Caco-2 (cell line): ENCODE measurements around the gene TBX21. TPM values are rescaled to one million over a fixed set of nuclear protein-coding genes. Genes with fewer than 3 reads are reported as not detected.

Experiments
- BruUV-seq: library from RNA; stranded (reverse); fragments of 400-500 nt; replicated peaks from 2 replicates; lab custom pipeline; 2021; lab: Mats Ljungman, UMichigan
- CTCF ChIA-PET: fragments of 300-600 bp; sonication (Branson Sonifier 250); formaldehyde crosslinking; loops from one replicate; lab custom pipeline; 2022; ENCODE audit warnings: antibody characterized with exemption; lab: Charles Lee
- POLR2A ChIA-PET: fragments of 300-600 bp; sonication (Branson Sonifier 250); formaldehyde crosslinking; loops from one replicate; lab custom pipeline; 2022; ENCODE audit warnings: antibody characterized with exemption; lab: Charles Lee
- DNase-seq, 2 experiments: peaks; one replicate each; pipeline versions ENCODE4 v3.0.0 to v3.0.0-alpha.2; 2020 to 2022
- H3K27me3 ChIP-seq: replicated peaks from 2 replicates; pipeline ENCODE4 v1.6.0; 2011; ENCODE audit warnings: low read length; ENCODE audit not compliant: control insufficient read depth, insufficient read depth
- H3K36me3 ChIP-seq: 2 replicates; pipeline ENCODE4 v1.5.1; 2011; ENCODE audit warnings: low read length; ENCODE audit not compliant: control insufficient read depth, insufficient read depth
- H3K4me1 ChIP-seq: fragments of 250-450 bp; sonication (Bioruptor Pico); 2 replicates; pipeline ENCODE4 v1.5.1; 2020; ENCODE audit warnings: mild to moderate bottlenecking
- H3K4me3 ChIP-seq: 2 replicates; pipeline ENCODE4 v1.5.1; 2011; ENCODE audit warnings: low read depth, mild to moderate bottlenecking, control low read depth, low read length
- H3K9me3 ChIP-seq: fragments of 250-450 bp; sonication (Bioruptor Pico); 2 replicates; pipeline ENCODE4 v1.5.1; 2020; ENCODE audit warnings: mild to moderate bottlenecking, moderate library complexity
- H3K27ac Mint-ChIP-seq: one replicate; pipeline ENCODE4 v1.8.0; 2022; ENCODE audit warnings: mixed read lengths; ENCODE audit not compliant: unreplicated experiment
- H3K27me3 Mint-ChIP-seq: one replicate; pipeline ENCODE4 v1.8.0; 2022; ENCODE audit warnings: mixed read lengths; ENCODE audit not compliant: insufficient read depth, unreplicated experiment
- H3K36me3 Mint-ChIP-seq: one replicate; pipeline ENCODE4 v1.8.0; 2022; ENCODE audit warnings: mild to moderate bottlenecking, mixed read lengths; ENCODE audit not compliant: insufficient read depth, unreplicated experiment
- H3K4me1 Mint-ChIP-seq: one replicate; pipeline ENCODE4 v1.8.0; 2022; ENCODE audit warnings: low read depth, mixed read lengths; ENCODE audit not compliant: unreplicated experiment
- H3K4me3 Mint-ChIP-seq: one replicate; pipeline ENCODE4 v1.8.0; 2022; ENCODE audit warnings: mild to moderate bottlenecking, moderate library complexity, mixed read lengths; ENCODE audit not compliant: unreplicated experiment
- H3K9me3 Mint-ChIP-seq: one replicate; pipeline ENCODE4 v1.8.0; 2022; ENCODE audit warnings: mixed read lengths; ENCODE audit not compliant: unreplicated experiment
- intact Hi-C: fragments of 100-400 bp; cut with micrococcal nuclease; formaldehyde crosslinking; loops from one replicate; pipeline ENCODE4 v1.10.0; 2022; ENCODE audit not compliant: unreplicated experiment
- total RNA-seq: library from RNA; stranded (reverse); gene quantifications from 2 replicates; pipeline ENCODE4 v1.2.3, GENCODE V29; 2022
- TF ChIP-seq, protein P1 (sequence below), 2 experiments: fragments of 200-600 bp in 1 of 2; IDR thresholded peaks; 1 replicate in 1 of 2; 2 replicates in 1 of 2; pipeline versions ENCODE4 v1.5.1 to v1.8.0; 2011 to 2022; ENCODE audit warnings: antibody characterized with exemption in 1 of 2, control low read depth in 1 of 2, inconsistent platforms in 1 of 2, low read depth in 1 of 2, low read length in 1 of 2, mild to moderate bottlenecking in 1 of 2, moderate library complexity in 1 of 2; ENCODE audit not compliant: insufficient read depth in 1 of 2, severe bottlenecking in 1 of 2, unreplicated experiment in 1 of 2

The TBX21 gene
- total RNA-seq, 1 experiment from 2014 or later, result not detected

GRCh38 chr17:47718634-47719405 lies 14.2 kb upstream of the TBX21 start:
- TF ChIP-seq, protein P1, sequence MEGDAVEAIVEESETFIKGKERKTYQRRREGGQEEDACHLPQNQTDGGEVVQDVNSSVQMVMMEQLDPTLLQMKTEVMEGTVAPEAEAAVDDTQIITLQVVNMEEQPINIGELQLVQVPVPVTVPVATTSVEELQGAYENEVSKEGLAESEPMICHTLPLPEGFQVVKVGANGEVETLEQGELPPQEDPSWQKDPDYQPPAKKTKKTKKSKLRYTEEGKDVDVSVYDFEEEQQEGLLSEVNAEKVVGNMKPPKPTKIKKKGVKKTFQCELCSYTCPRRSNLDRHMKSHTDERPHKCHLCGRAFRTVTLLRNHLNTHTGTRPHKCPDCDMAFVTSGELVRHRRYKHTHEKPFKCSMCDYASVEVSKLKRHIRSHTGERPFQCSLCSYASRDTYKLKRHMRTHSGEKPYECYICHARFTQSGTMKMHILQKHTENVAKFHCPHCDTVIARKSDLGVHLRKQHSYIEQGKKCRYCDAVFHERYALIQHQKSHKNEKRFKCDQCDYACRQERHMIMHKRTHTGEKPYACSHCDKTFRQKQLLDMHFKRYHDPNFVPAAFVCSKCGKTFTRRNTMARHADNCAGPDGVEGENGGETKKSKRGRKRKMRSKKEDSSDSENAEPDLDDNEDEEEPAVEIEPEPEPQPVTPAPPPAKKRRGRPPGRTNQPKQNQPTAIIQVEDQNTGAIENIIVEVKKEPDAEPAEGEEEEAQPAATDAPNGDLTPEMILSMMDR (IDR thresholded peaks at IDR 0.05; ENCODE audit: insufficient read depth in 1 of 2, low read depth in 1 of 2, low read length in 1 of 2, severe bottlenecking in 1 of 2, unreplicated experiment in 1 of 2), result no peak
- H3K9me3 ChIP-seq, result no peaks in the 10 kb centered on the region
- no peak overlapping the region for H3K27ac Mint-ChIP-seq
- H3K36me3 ChIP-seq, result no peaks in the 10 kb centered on the region
- ChIA-PET POLR2A (no interaction called here), CTCF (interaction anchor here (0.6 to 1.8 kb wide), 6 partner anchors 11 to 113 kb away, joined by 3 to 9 read pairs (median 6); partner anchors contain the start of genes LRRC46, MRPL10 and TBX21)
- H3K4me1 ChIP-seq, result peaks cover 10% of the 10 kb centered on the region; the same call in 1 of the 2 replicates
- no peak overlapping the region for H3K4me3 ChIP-seq
- H3K27me3 Mint-ChIP-seq, result peaks cover 40% of the 10 kb centered on the region
- no peaks in the 10 kb centered on the region for H3K36me3 Mint-ChIP-seq
- peaks cover 9% of the 10 kb centered on the region for H3K27me3 ChIP-seq
- peaks cover 6% of the 10 kb centered on the region for H3K4me1 Mint-ChIP-seq
- intact Hi-C loops, result no loop called here
- no peaks in the 10 kb centered on the region for H3K9me3 Mint-ChIP-seq
- DNase-seq, result no peak
- no peak overlapping the region for H3K4me3 Mint-ChIP-seq
- BruUV-seq, result no TSS peak

DNA sequence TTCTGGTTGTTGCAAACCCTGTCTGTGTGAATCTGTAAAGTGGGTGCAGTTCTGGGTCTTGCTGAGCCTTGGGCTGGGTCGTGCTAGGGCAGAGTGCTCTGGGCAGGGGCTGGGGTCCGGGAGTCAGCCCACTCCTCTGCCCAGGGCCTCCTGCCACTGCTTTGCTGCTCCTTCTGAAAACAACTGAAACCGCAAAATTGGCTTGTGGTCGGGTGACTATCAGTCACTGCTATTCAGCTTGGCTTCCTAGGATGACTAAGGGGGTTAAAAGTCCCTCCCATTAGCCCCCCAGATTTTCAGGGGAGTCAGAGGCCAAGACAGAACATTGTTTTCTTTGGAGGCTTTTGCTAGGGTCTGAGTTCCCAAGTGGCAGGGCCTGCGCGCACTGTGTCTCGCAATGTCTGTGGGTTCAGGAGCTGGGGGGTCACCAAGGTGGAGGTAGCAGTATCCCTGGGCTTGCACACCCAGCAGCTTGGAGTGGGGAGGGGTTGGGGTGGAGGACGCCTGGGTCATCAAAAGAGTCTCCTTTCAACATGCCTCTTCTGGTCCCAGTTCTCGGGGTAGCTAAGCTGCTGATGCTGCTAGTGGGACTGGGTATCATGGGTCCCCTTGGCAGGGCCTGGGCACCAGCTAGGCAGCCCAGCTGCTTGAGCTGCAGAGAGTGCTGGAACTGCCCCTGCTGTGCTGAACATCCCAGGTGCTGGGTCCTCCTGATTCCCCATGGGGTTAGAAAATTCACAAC lies 13.5 kb upstream of the TBX21 start:
- Mint-ChIP-seq H3K9me3 (no peaks in the 10 kb centered on the region), H3K4me3 (no peak overlapping the region), H3K4me1 (peaks cover 6% of the 10 kb centered on the region), H3K27ac (no peak overlapping the region), H3K27me3 (peaks cover 34% of the 10 kb centered on the region), H3K36me3 (no peaks in the 10 kb centered on the region)
- no TSS peak for BruUV-seq
- TF ChIP-seq, protein P1 (IDR thresholded peaks at IDR 0.05; ENCODE audit: insufficient read depth in 1 of 2, low read depth in 1 of 2, low read length in 1 of 2, severe bottlenecking in 1 of 2, unreplicated experiment in 1 of 2), result no peak
- no peak for DNase-seq
- Histone ChIP-seq H3K4me3 (no peak overlapping the region), H3K9me3 (no peaks in the 10 kb centered on the region), H3K36me3 (no peaks in the 10 kb centered on the region), H3K4me1 (peaks cover 10% of the 10 kb centered on the region; the same call in 1 of the 2 replicates), H3K27me3 (peaks cover 9% of the 10 kb centered on the region)
- intact Hi-C loops, result no loop called here
- ChIA-PET CTCF (interaction anchor here (0.6 to 1.4 kb wide), 3 partner anchors 13 to 227 kb away, joined by 3 to 7 read pairs (median 3); partner anchors contain the start of gene TBX21), POLR2A (no interaction called here)

DNA sequence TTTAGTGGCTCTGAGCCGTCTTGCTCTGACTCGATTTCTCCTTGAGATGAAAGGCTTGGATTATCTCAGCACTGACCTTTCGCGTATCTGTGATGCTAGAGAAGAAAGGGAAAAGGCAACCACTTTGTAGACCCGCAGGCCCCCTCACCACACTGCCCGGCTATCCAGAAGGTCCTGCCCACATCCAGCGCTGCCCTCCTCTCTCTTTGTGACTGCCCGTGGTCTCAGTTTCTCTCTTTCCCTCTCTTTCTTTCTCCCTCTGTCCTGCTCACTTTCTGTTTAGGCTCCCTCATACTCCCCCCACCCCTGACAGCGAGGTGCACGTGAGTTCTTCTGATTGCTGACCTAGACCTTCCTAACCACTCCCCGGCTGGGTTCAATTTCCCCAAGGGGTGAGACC lies 12.8 kb upstream of the TBX21 start:
- H3K27me3 ChIP-seq, result peaks cover 9% of the 10 kb centered on the region
- intact Hi-C loops, result no loop called here

More for the DNA sequence above, 12.8 kb upstream of the TBX21 start:
- no peaks in the 10 kb centered on the region for H3K36me3 ChIP-seq
- H3K27ac Mint-ChIP-seq, result no peak overlapping the region
- no peak overlapping the region for H3K4me3 ChIP-seq
- peaks cover 10% of the 10 kb centered on the region; the same call in 1 of the 2 replicates for H3K4me1 ChIP-seq
- BruUV-seq, result no TSS peak
- DNase-seq, result no peak
- ChIA-PET CTCF (interaction anchor here (0.9 to 1.4 kb wide), 2 partner anchors 13 to 227 kb away, joined by 3 to 7 read pairs; partner anchors contain the start of gene TBX21), POLR2A (no interaction called here)
- H3K27me3 Mint-ChIP-seq, result peaks cover 35% of the 10 kb centered on the region
- no peaks in the 10 kb centered on the region for H3K9me3 ChIP-seq
- TF ChIP-seq, protein P1 (IDR thresholded peaks at IDR 0.05; ENCODE audit: insufficient read depth in 1 of 2, low read depth in 1 of 2, low read length in 1 of 2, severe bottlenecking in 1 of 2, unreplicated experiment in 1 of 2), result no peak
- no peaks in the 10 kb centered on the region for H3K9me3 Mint-ChIP-seq
- no peak overlapping the region for H3K4me3 Mint-ChIP-seq
- H3K4me1 Mint-ChIP-seq, result peaks cover 6% of the 10 kb centered on the region
- no peaks in the 10 kb centered on the region for H3K36me3 Mint-ChIP-seq
